B cell (primary cell): ENCODE measurements around the gene CABS1. TPM values are rescaled to one million over a fixed set of nuclear protein-coding genes. Genes with fewer than 3 reads are reported as not detected.

Source experiments
- ATAC-seq: fragments of 200-7000 bp; cut with Tn5 transposase; one replicate; pipeline ENCODE4 v1.10.0; 2021; ENCODE audit warnings: low read depth, mild to moderate bottlenecking, moderate number of reproducible peaks, moderate library complexity
- CTCF ChIA-PET: fragments of 350-600 bp; sonication (Branson Sonifier 250); formaldehyde crosslinking; loops from one replicate; lab custom pipeline; 2021; ENCODE audit warnings: antibody characterized with exemption, inconsistent platforms; lab: Charles Lee
- POLR2A ChIA-PET: fragments of 350-600 bp; sonication (Branson Sonifier 250); formaldehyde crosslinking; loops from one replicate; lab custom pipeline; 2021; ENCODE audit warnings: antibody characterized with exemption; lab: Charles Lee
- DNase-seq: peaks from one replicate; pipeline ENCODE4 v3.0.0; 2013
- H2AFZ ChIP-seq: 2 replicates; pipeline ENCODE4 v1.6.1; 2012; ENCODE audit warnings: mild to moderate bottlenecking, low read depth, low read length; ENCODE audit not compliant: insufficient read depth, poor library complexity, severe bottlenecking
- H3K27ac ChIP-seq, 2 donors: 1 replicate in 1 of 2; 2 replicates in 1 of 2; pipeline ENCODE4 v1.5.1; 2012 to 2013; ENCODE audit warnings: low read length in 2 of 2, mild to moderate bottlenecking in 2 of 2, moderate library complexity in 1 of 2
- H3K27me3 ChIP-seq, 4 experiments: fragments of 200-600 bp in 1 of 4; sonication (generic) in 1 of 4; replicated peaks in 1 of 4; 1 replicate in 2 of 4; 2 replicates in 2 of 4; pipeline versions ENCODE4 v1.6.1 to v1.7.0; 2013 to 2016; ENCODE audit warnings: low read length in 3 of 4, mild to moderate bottlenecking in 2 of 4, mixed read lengths in 1 of 4, moderate library complexity in 1 of 4; ENCODE audit not compliant: insufficient read depth in 4 of 4, control insufficient read depth in 3 of 4; ENCODE audit errors: control extremely low read depth in 1 of 4
- H3K36me3 ChIP-seq, 2 experiments: replicated peaks in 1 of 2; 1 replicate in 1 of 2; 2 replicates in 1 of 2; pipeline versions ENCODE4 v1.6.1 to v1.7.1; 2013; ENCODE audit warnings: low read length in 1 of 2; ENCODE audit not compliant: insufficient read depth in 2 of 2, control insufficient read depth in 1 of 2; ENCODE audit errors: control extremely low read depth in 1 of 2, extremely low read depth in 1 of 2
- H3K4me1 ChIP-seq, 2 donors: fragments of 200-600 bp in 1 of 2; sonication (generic) in 1 of 2; 1 replicate in 1 of 2; 2 replicates in 1 of 2; pipeline versions ENCODE4 v1.5.1 to v1.6.1; 2013 to 2017; ENCODE audit warnings: low read length in 2 of 2; ENCODE audit not compliant: control insufficient read depth in 2 of 2, insufficient read depth in 2 of 2
- H3K4me2 ChIP-seq: replicated peaks from 2 replicates; pipeline ENCODE3; 2012; ENCODE audit warnings: mild to moderate bottlenecking, low read depth, low read length; ENCODE audit not compliant: poor library complexity, severe bottlenecking
- H3K4me3 ChIP-seq, 5 experiments: fragments of 200-600 bp in 1 of 5; sonication (generic) in 1 of 5; 1 replicate in 3 of 5; 2 replicates in 2 of 5; pipeline versions ENCODE4 v1.5.1 to v1.7.0; 2011 to 2016; ENCODE audit warnings: low read length in 4 of 5, mild to moderate bottlenecking in 4 of 5, low read depth in 2 of 5, control low read depth in 1 of 5, moderate library complexity in 1 of 5; ENCODE audit not compliant: insufficient read depth in 1 of 5; ENCODE audit errors: control extremely low read depth in 1 of 5, extremely low read depth in 1 of 5
- H3K79me2 ChIP-seq: fragments of 200-600 bp; sonication (generic); one replicate; pipeline ENCODE4 v1.6.0; 2016; ENCODE audit warnings: low read length; ENCODE audit not compliant: control insufficient read depth, insufficient read depth
- H3K9ac ChIP-seq: fragments of 200-600 bp; sonication (generic); 2 replicates; pipeline ENCODE4 v1.6.1; 2017; ENCODE audit warnings: mild to moderate bottlenecking, low read length, moderate library complexity
- H3K9me3 ChIP-seq, 3 donors: one replicate each; pipeline versions ENCODE4 v1.6.1 to v1.7.1; 2013; ENCODE audit warnings: low read length in 2 of 3; ENCODE audit not compliant: control insufficient read depth in 2 of 3, insufficient read depth in 1 of 3; ENCODE audit errors: control extremely low read depth in 1 of 3
- H4K20me1 ChIP-seq: 2 replicates; pipeline ENCODE4 v1.6.0; 2012; ENCODE audit warnings: mild to moderate bottlenecking, low read length; ENCODE audit not compliant: insufficient read depth, control insufficient read depth, poor library complexity, severe bottlenecking
- H3K27ac Mint-ChIP-seq: one replicate; pipeline ENCODE4 v1.8.0; 2021; ENCODE audit warnings: mixed read lengths
- H3K27me3 Mint-ChIP-seq: one replicate; pipeline ENCODE4 v1.8.0; 2021; ENCODE audit warnings: mixed read lengths
- H3K4me1 Mint-ChIP-seq: one replicate; pipeline ENCODE4 v1.8.0; 2021; ENCODE audit warnings: mixed read lengths
- H3K4me3 Mint-ChIP-seq: one replicate; pipeline ENCODE4 v1.8.0; 2021; ENCODE audit warnings: mixed read lengths
- H3K9me3 Mint-ChIP-seq: one replicate; pipeline ENCODE4 v1.8.0; 2022; ENCODE audit warnings: mixed read lengths; ENCODE audit not compliant: insufficient read depth
- CTCF ChIP-seq: fragments of 200-600 bp; IDR thresholded peaks from one replicate; pipeline ENCODE4 v1.8.0; 2022; ENCODE audit warnings: antibody characterized with exemption, mild to moderate bottlenecking
- EZH2 ChIP-seq: IDR thresholded peaks from 2 replicates; pipeline ENCODE4 v1.6.1; 2012; ENCODE audit warnings: borderline replicate concordance, low read depth, mild to moderate bottlenecking, moderate library complexity, low read length; ENCODE audit not compliant: insufficient read depth, poor library complexity, severe bottlenecking
- WGBS: methylation state at CpG from one replicate; pipeline ENCODE4 v1.1.5; 2013; ENCODE audit warnings: missing lambda C conversion rate; ENCODE audit not compliant: insufficient coverage; 5-methylcytosine and 5-hydroxymethylcytosine counted together
- intact Hi-C: fragments of 100-400 bp; cut with micrococcal nuclease; formaldehyde crosslinking; loops from one replicate; pipeline ENCODE4 v1.10.0; 2022
- polyA plus RNA-seq: library from polyadenylated mRNA; depleted of rRNA; stranded (reverse); fragments of >200 nt; gene quantifications from 2 replicates; pipeline ENCODE4 v1.2.3, GENCODE V29; 2012
- total RNA-seq, 2 donors: library from RNA; stranded (reverse); fragments of 120-200 nt in 1 of 2; gene quantifications; 1 replicate in 1 of 2; 2 replicates in 1 of 2; pipeline versions ENCODE4 v1.2.3 to v1.2.4, GENCODE V29; 2013 to 2022

Gene CABS1
- total and polyA plus RNA-seq, 2 donors (not counting 1 experiment from before 2014, with no cell fraction given): not detected

- ChIA-PET POLR2A (interaction anchor here (0.5 kb wide), 1 partner anchor 469 kb away, joined by 8 read pairs; no protein-coding TSS in a partner anchor), CTCF (no interaction called here)
- WGBS: 76% methylated on average over 3 of the region's 4 CpGs
- Histone ChIP-seq H3K9me3 (no peaks in the 10 kb centered on the region), H3K9ac (no peak overlapping the region), H3K79me2 (no peaks in the 10 kb centered on the region), H3K4me2 (no peak overlapping the region), H3K27me3 (no peaks in the 10 kb centered on the region), H4K20me1 (no peaks in the 10 kb centered on the region), H3K4me1 (no peaks in the 10 kb centered on the region), H2AFZ (no peak overlapping the region), H3K27ac (no peak overlapping the region), H3K36me3 (no peaks in the 10 kb centered on the region), H3K4me3 (no peak overlapping the region)
- DNase-seq (no peak), ATAC-seq (no peak)
- H3K27ac Mint-ChIP-seq: no peak overlapping the region
- no peak for TF ChIP-seq EZH2
- no peak for TF ChIP-seq CTCF
- no peaks in the 10 kb centered on the region for H3K9me3 Mint-ChIP-seq
- no peak overlapping the region for H3K4me3 Mint-ChIP-seq
- intact Hi-C loops: no loop called here
- H3K27me3 Mint-ChIP-seq: no peaks in the 10 kb centered on the region
- no peaks in the 10 kb centered on the region for H3K4me1 Mint-ChIP-seq
Measured at GRCh38 chr4:70305601-70306000, 29.2 kb upstream of the CABS1 start.

- Mint-ChIP-seq H3K4me3 (no peak overlapping the region), H3K9me3 (no peaks in the 10 kb centered on the region), H3K27me3 (no peaks in the 10 kb centered on the region), H3K4me1 (no peaks in the 10 kb centered on the region), H3K27ac (no peak overlapping the region)
- H4K20me1 ChIP-seq: no peaks in the 10 kb centered on the region
- no peak overlapping the region for H2AFZ ChIP-seq
- no peak for ATAC-seq
- H3K27ac ChIP-seq: no peak overlapping the region
- intact Hi-C loops: no loop called here
- no peak overlapping the region for H3K9ac ChIP-seq
- no peak for DNase-seq
- H3K4me1 ChIP-seq: no peaks in the 10 kb centered on the region
- H3K36me3 ChIP-seq: no peaks in the 10 kb centered on the region
- TF ChIP-seq CTCF (no peak), EZH2 (no peak)
- WGBS: no CpG with 5 or more reads among the region's 2 CpGs
- H3K79me2 ChIP-seq: no peaks in the 10 kb centered on the region
- CTCF ChIA-PET: no interaction called here
- no peaks in the 10 kb centered on the region for H3K27me3 ChIP-seq
- H3K9me3 ChIP-seq: no peaks in the 10 kb centered on the region
- POLR2A ChIA-PET: interaction anchor here (0.5 kb wide), 1 partner anchor 469 kb away, joined by 8 read pairs; no protein-coding TSS in a partner anchor
- H3K4me2 ChIP-seq: no peak overlapping the region
- H3K4me3 ChIP-seq: no peak overlapping the region
Measured at GRCh38 chr4:70306076-70306475, 28.7 kb upstream of the CABS1 start.
